SU-DHL-6 (cell line): Measurements from ENCODE around the gene TRIM63.
"Not testable (repeated sequence)": the region's sequence is repeated elsewhere in the genome, so short reads cannot be mapped to it uniquely, and the experiment has no call there.

ENCODE experiments used
- H2AFZ ChIP-seq: fragments of 200-600 bp; sonication (generic); 2 replicates; pipeline ENCODE4 v1.6.1; 2014; ENCODE audit warnings: low read depth, mild to moderate bottlenecking, moderate library complexity, mixed read lengths, antibody characterized with exemption, low read length; ENCODE audit not compliant: severe bottlenecking
- H3F3A ChIP-seq: fragments of 200-600 bp; shearing (Covaris generic); 2 replicates; pipeline ENCODE4 v1.6.0; 2016; ENCODE audit warnings: antibody characterized with exemption, mild to moderate bottlenecking; ENCODE audit not compliant: insufficient read depth
- H3K27ac ChIP-seq: fragments of 200-600 bp; sonication (generic); 2 replicates; pipeline ENCODE4 v1.5.1; 2016; ENCODE audit warnings: low read depth, mild to moderate bottlenecking, low read length, moderate library complexity, mixed read lengths
- H3K27me3 ChIP-seq: fragments of 200-600 bp; sonication (generic), shearing (Covaris generic); 2 replicates; pipeline ENCODE4 v1.6.0; 2014; ENCODE audit warnings: mild to moderate bottlenecking, low read length
- H3K36me3 ChIP-seq: fragments of 200-600 bp; sonication (generic); 2 replicates; pipeline ENCODE4 v1.6.1; 2014; ENCODE audit warnings: mild to moderate bottlenecking, low read length, mixed read lengths
- H3K4me2 ChIP-seq: fragments of 300-600, 200-600 bp; shearing (Covaris generic), sonication (generic); 2 replicates; pipeline ENCODE4 v1.6.0; 2014; ENCODE audit warnings: low read length, low read depth, mild to moderate bottlenecking; ENCODE audit not compliant: poor library complexity, severe bottlenecking
- H3K4me3 ChIP-seq: fragments of 200-600 bp; sonication (generic); 2 replicates; pipeline ENCODE4 v1.5.1; 2014; ENCODE audit warnings: antibody characterized with exemption, low read length, mild to moderate bottlenecking, mixed read lengths; ENCODE audit not compliant: insufficient read depth, poor library complexity, severe bottlenecking
- H3K79me2 ChIP-seq: fragments of 200-600 bp; sonication (generic); 2 replicates; pipeline ENCODE4 v1.6.1; 2014; ENCODE audit warnings: mild to moderate bottlenecking, low read length, moderate library complexity; ENCODE audit not compliant: insufficient read depth
- H3K9ac ChIP-seq: fragments of 200-600 bp; sonication (generic); 2 replicates; pipeline ENCODE4 v1.7.0; 2014; ENCODE audit warnings: mild to moderate bottlenecking, low read length
- H3K9me2 ChIP-seq: fragments of 200-600 bp; sonication (generic); replicated peaks from 2 replicates; pipeline ENCODE4 v1.6.1; 2014; ENCODE audit warnings: low read length; ENCODE audit not compliant: insufficient read depth
- H3K9me3 ChIP-seq: fragments of 200-600 bp; sonication (generic); 2 replicates; pipeline ENCODE4 v1.6.1; 2014; ENCODE audit warnings: low read length, mixed read lengths; ENCODE audit not compliant: insufficient read depth
- H4K20me1 ChIP-seq: fragments of 200-600 bp; sonication (generic); 2 replicates; pipeline ENCODE4 v1.6.1; 2014; ENCODE audit warnings: low read depth, mild to moderate bottlenecking, antibody characterized with exemption, low read length, moderate library complexity, mixed read lengths
- EZH2phosphoT487 ChIP-seq: fragments of 200-600 bp; sonication (generic), shearing (Covaris generic); conservative IDR thresholded peaks from 2 replicates; pipeline ENCODE4 v1.6.1; 2018; ENCODE audit warnings: mild to moderate bottlenecking, antibody characterized with exemption, low read length, moderate library complexity, mixed read lengths
- TF ChIP-seq, protein P1 (sequence below): fragments of 200-600 bp; sonication (generic); IDR thresholded peaks from one replicate; pipeline ENCODE4 v1.5.1; 2017; ENCODE audit warnings: antibody characterized with exemption, mild to moderate bottlenecking, low read length, moderate library complexity; ENCODE audit not compliant: insufficient read depth, poor library complexity, severe bottlenecking

TRIM63 gene

GRCh38 chr1:26102526-26102925 is 35.1 kb upstream of the TRIM63 start:
- no peak overlapping the region for H3K27ac ChIP-seq
- no peaks in the 10 kb centered on the region for H4K20me1 ChIP-seq
- TF ChIP-seq EZH2phosphoT487, result no peak
- TF ChIP-seq, protein P1, sequence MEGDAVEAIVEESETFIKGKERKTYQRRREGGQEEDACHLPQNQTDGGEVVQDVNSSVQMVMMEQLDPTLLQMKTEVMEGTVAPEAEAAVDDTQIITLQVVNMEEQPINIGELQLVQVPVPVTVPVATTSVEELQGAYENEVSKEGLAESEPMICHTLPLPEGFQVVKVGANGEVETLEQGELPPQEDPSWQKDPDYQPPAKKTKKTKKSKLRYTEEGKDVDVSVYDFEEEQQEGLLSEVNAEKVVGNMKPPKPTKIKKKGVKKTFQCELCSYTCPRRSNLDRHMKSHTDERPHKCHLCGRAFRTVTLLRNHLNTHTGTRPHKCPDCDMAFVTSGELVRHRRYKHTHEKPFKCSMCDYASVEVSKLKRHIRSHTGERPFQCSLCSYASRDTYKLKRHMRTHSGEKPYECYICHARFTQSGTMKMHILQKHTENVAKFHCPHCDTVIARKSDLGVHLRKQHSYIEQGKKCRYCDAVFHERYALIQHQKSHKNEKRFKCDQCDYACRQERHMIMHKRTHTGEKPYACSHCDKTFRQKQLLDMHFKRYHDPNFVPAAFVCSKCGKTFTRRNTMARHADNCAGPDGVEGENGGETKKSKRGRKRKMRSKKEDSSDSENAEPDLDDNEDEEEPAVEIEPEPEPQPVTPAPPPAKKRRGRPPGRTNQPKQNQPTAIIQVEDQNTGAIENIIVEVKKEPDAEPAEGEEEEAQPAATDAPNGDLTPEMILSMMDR, result no peak
- H3K36me3 ChIP-seq, result no peaks in the 10 kb centered on the region
- H3K9ac ChIP-seq, result no peak overlapping the region
- H3K9me2 ChIP-seq, result no peaks in the 10 kb centered on the region
- H3K27me3 ChIP-seq, result no peaks in the 10 kb centered on the region
- no peak overlapping the region for H2AFZ ChIP-seq
- H3F3A ChIP-seq, result no peaks in the 10 kb centered on the region
- no peaks in the 10 kb centered on the region for H3K9me3 ChIP-seq
- no peak overlapping the region for H3K4me2 ChIP-seq
- no peak overlapping the region for H3K4me3 ChIP-seq
- no peaks in the 10 kb centered on the region for H3K79me2 ChIP-seq

- Histone ChIP-seq H3K27me3 (no peaks in the 10 kb centered on the region), H3K9me3 (no peaks in the 10 kb centered on the region), H3K9ac (no peak overlapping the region), H4K20me1 (no peaks in the 10 kb centered on the region), H3K4me3 (no peak overlapping the region), H3F3A (no peaks in the 10 kb centered on the region), H3K36me3 (no peaks in the 10 kb centered on the region), H3K79me2 (no peaks in the 10 kb centered on the region), H3K9me2 (no peaks in the 10 kb centered on the region), H2AFZ (no peak overlapping the region), H3K4me2 (no peak overlapping the region), H3K27ac (no peak overlapping the region)
- no peak for TF ChIP-seq EZH2phosphoT487
- TF ChIP-seq, protein P1, result no peak
Measured at GRCh38 chr1:26102119-26102518, 34.7 kb upstream of the TRIM63 start.

- H3F3A ChIP-seq, H3K4me3 ChIP-seq, H3K27ac ChIP-seq, H3K27me3 ChIP-seq, H3K36me3 ChIP-seq, H2AFZ ChIP-seq, H3K79me2 ChIP-seq, H3K9ac ChIP-seq, H3K9me2 ChIP-seq, H3K9me3 ChIP-seq, H3K4me2 ChIP-seq, H4K20me1 ChIP-seq: not testable (repeated sequence)
Measured at GRCh38 chr1:26100204-26100603, 32.8 kb upstream of the TRIM63 start.

GRCh38 chr1:26099780-26100179 is 32.4 kb upstream of the TRIM63 start:
- H2AFZ ChIP-seq, result no peak overlapping the region
- no peaks in the 10 kb centered on the region for H3K27me3 ChIP-seq
- H3K4me2 ChIP-seq, result no peak overlapping the region
- no peak overlapping the region for H3K9ac ChIP-seq
- no peaks in the 10 kb centered on the region for H3K9me3 ChIP-seq
- no peaks in the 10 kb centered on the region for H4K20me1 ChIP-seq
- H3F3A ChIP-seq, result no peaks in the 10 kb centered on the region
- no peaks in the 10 kb centered on the region for H3K79me2 ChIP-seq
- no peaks in the 10 kb centered on the region for H3K36me3 ChIP-seq
- no peak for TF ChIP-seq EZH2phosphoT487
- TF ChIP-seq, protein P1, result no peak
- no peak overlapping the region for H3K4me3 ChIP-seq
- H3K27ac ChIP-seq, result no peak overlapping the region
- H3K9me2 ChIP-seq, result no peaks in the 10 kb centered on the region
